Mesothelial cell of epicardium (in vitro differentiated cells): ENCODE results near the gene SALL1. TPM values are rescaled to one million over a fixed set of nuclear protein-coding genes. Genes with fewer than 3 reads are reported as not detected.

Experiments
- DNase-seq, 2 experiments: peaks; one replicate each; pipeline ENCODE4 v3.0.0; 2021; ENCODE audit warnings: low spot score in 2 of 2; ENCODE audit not compliant: unreplicated experiment in 2 of 2
- H3K27ac Mint-ChIP-seq: 2 replicates; pipeline ENCODE4 v1.8.0; 2021; ENCODE audit warnings: mixed read lengths
- H3K27me3 Mint-ChIP-seq: 2 replicates; pipeline ENCODE4 v1.8.0; 2021; ENCODE audit warnings: low read depth, mixed read lengths
- H3K36me3 Mint-ChIP-seq: 2 replicates; pipeline ENCODE4 v1.8.0; 2021; ENCODE audit warnings: mixed read lengths
- H3K4me1 Mint-ChIP-seq: 2 replicates; pipeline ENCODE4 v1.8.0; 2021; ENCODE audit warnings: mixed read lengths
- H3K4me3 Mint-ChIP-seq: 2 replicates; pipeline ENCODE4 v1.8.0; 2021; ENCODE audit warnings: mild to moderate bottlenecking, moderate library complexity, mixed read lengths
- H3K9me3 Mint-ChIP-seq: 2 replicates; pipeline ENCODE4 v1.8.0; 2021; ENCODE audit warnings: mixed read lengths
- total RNA-seq: library from RNA; stranded (reverse); gene quantifications from 3 replicates; pipeline ENCODE4 v1.2.1, GENCODE V29; 2021
- TF ChIP-seq, protein P1 (sequence below): fragments of 200-600 bp; sonication (generic); IDR thresholded peaks from one replicate; pipeline ENCODE4 v1.5.0; 2021; ENCODE audit warnings: antibody characterized with exemption; ENCODE audit not compliant: unreplicated experiment

The SALL1 gene
- total RNA-seq, 1 donor from 2014 or later: 1.1 TPM

DNA sequence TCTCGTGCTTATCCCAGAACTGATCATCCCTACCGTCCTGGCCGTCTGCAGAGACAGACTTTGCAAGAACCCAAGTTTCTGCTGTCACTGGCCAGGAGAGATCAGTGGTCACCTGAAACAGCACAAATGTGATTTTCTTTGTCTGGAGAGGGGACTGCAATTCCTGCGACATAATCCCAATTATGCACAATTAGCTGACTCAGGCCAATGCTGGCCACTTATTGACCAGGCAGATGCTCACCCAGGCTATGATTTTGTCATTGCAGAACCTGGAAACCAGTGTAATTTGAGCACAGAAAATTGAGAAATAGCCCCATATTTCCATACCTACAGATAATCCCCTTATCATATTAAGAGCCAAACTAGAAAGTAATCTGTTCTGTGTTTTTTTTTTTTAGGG lies 34.7 kb downstream of the SALL1 start:
- Mint-ChIP-seq H3K4me1 (peaks cover 4% of the 10 kb centered on the region), H3K36me3 (no peaks in the 10 kb centered on the region), H3K4me3 (no peak overlapping the region), H3K27me3 (peaks cover 91% of the 10 kb centered on the region), H3K9me3 (no peaks in the 10 kb centered on the region), H3K27ac (no peak overlapping the region)
- TF ChIP-seq, protein P1, sequence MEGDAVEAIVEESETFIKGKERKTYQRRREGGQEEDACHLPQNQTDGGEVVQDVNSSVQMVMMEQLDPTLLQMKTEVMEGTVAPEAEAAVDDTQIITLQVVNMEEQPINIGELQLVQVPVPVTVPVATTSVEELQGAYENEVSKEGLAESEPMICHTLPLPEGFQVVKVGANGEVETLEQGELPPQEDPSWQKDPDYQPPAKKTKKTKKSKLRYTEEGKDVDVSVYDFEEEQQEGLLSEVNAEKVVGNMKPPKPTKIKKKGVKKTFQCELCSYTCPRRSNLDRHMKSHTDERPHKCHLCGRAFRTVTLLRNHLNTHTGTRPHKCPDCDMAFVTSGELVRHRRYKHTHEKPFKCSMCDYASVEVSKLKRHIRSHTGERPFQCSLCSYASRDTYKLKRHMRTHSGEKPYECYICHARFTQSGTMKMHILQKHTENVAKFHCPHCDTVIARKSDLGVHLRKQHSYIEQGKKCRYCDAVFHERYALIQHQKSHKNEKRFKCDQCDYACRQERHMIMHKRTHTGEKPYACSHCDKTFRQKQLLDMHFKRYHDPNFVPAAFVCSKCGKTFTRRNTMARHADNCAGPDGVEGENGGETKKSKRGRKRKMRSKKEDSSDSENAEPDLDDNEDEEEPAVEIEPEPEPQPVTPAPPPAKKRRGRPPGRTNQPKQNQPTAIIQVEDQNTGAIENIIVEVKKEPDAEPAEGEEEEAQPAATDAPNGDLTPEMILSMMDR: no peak
- DNase-seq: no peak

DNA sequence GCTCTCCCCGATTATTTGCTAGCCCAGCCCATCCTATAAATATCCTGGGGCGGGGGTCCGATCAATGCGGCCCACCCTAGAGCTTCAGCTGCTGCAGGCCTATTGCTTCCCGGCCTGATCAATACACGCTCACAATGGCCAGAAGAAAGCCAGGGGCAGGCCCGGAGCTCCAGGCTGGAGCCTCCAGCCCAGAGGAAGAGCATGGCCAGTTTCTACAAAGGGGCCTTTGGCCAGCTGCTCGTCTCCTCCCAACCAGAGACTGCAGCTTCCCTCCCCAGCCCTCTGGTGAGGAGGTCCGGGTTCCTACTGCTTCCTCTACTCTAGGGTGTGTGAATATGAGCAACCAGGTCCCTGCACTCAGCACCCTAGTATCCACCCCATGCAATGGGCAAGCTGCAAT lies 36.7 kb downstream of the SALL1 start:
- peaks cover 4% of the 10 kb centered on the region for H3K4me1 Mint-ChIP-seq
- no peaks in the 10 kb centered on the region for H3K36me3 Mint-ChIP-seq
- no peaks in the 10 kb centered on the region for H3K9me3 Mint-ChIP-seq
- H3K27ac Mint-ChIP-seq: no peak overlapping the region
- no peak overlapping the region for H3K4me3 Mint-ChIP-seq
- TF ChIP-seq, protein P1: no peak
- DNase-seq: no peak
- H3K27me3 Mint-ChIP-seq: peaks cover 96% of the 10 kb centered on the region

DNA sequence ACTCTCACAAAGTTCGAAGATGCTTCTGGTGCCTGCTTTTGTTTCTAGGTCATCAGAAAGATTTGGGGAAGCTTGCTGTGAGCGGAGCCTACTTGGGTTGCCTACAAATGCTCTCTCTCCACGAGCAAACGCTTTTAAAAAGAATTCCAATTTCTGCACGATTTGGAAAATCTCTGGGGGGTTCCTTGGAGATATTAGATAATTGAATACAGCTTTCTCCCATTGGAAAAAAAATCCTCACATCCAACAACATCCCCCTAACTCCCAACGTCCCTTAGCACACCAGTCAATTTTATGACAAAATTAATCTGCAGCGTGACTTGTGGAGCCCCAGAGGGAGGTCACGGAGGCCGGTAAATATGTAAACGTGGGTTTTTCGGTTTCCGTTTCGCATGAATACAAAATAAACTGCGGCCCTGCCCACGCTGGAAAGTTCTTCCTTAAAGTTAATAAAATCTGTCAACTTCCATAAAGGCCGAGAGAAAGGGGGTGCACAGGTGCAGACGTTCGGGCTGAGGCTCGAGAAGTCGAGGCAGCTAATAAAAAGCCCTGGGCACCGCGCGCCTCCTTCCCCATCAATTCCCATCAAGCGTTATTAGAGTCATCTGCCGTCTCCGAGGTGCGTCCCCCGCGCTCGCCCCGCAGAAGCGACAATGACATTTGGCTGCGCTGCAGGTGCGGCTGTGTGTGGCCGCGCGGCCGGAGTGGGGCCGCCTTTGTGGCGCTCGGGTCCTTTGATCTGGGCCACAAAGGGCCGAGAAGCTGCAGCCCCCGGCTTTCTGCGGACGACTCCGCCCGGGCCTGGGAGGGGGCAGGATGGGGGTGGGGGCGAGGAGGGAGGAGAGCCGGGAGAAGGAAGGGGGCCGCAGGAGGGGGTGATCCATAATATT lies 37.6 kb downstream of the SALL1 start:
- Mint-ChIP-seq H3K4me3 (no peak overlapping the region), H3K9me3 (no peaks in the 10 kb centered on the region), H3K27ac (no peak overlapping the region), H3K4me1 (peaks cover 4% of the 10 kb centered on the region), H3K27me3 (peaks cover 96% of the 10 kb centered on the region), H3K36me3 (no peaks in the 10 kb centered on the region)
- DNase-seq: no peak
- TF ChIP-seq, protein P1: no peak

DNA sequence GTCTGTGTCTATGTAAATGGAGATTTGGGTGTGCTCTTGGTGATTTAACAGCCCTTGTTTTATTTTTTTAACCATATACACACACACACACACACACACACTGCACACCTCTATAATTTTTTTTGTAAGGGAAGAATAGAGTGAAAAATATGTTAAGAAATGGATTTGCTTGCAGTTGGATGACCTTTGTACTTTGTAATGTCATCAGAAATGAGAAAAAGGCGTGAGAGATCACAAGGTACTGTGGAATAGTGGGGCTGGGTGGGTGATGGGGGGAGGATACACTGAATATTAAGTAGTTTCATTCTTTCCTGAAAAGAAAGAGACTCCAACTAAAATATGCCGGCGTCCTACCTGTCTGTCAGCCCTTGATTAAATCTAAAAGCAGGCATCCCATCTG lies 38.7 kb downstream of the SALL1 start:
- H3K27me3 Mint-ChIP-seq: peaks cover 91% of the 10 kb centered on the region

DNA sequence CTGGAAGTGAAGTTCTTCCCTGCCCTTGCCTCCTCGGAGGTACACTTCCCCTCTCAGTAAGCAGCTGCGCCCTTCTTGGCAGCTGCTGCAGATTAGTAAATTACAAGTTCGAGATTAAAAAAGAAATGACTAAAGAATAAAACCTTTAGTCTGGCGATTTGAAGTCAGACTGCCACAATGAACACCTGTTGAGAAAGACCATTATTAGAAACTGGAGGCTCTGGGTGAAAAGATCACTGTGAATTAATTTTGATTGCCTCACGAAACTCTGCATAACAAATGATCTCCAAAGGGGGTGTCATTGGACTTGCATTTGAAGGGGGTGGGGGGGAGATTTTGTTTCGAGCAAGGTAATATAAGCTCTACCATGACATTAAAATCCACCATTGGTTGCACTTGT lies 39.3 kb downstream of the SALL1 start:
- no peaks in the 10 kb centered on the region for H3K9me3 Mint-ChIP-seq
- DNase-seq: no peak
- H3K27me3 Mint-ChIP-seq: peaks cover 89% of the 10 kb centered on the region
- TF ChIP-seq, protein P1: no peak
- H3K27ac Mint-ChIP-seq: no peak overlapping the region
- H3K36me3 Mint-ChIP-seq: no peaks in the 10 kb centered on the region
- H3K4me1 Mint-ChIP-seq: peaks cover 4% of the 10 kb centered on the region
- H3K4me3 Mint-ChIP-seq: no peak overlapping the region

More for the DNA sequence above, 38.7 kb downstream of the SALL1 start:
- no peak for DNase-seq
- H3K36me3 Mint-ChIP-seq: no peaks in the 10 kb centered on the region
- H3K4me1 Mint-ChIP-seq: peaks cover 4% of the 10 kb centered on the region
- H3K4me3 Mint-ChIP-seq: no peak overlapping the region
- H3K27ac Mint-ChIP-seq: no peak overlapping the region
- TF ChIP-seq, protein P1: no peak
- no peaks in the 10 kb centered on the region for H3K9me3 Mint-ChIP-seq
